ENCODE results near the gene SLC5A10.

The SLC5A10 gene

DNA sequence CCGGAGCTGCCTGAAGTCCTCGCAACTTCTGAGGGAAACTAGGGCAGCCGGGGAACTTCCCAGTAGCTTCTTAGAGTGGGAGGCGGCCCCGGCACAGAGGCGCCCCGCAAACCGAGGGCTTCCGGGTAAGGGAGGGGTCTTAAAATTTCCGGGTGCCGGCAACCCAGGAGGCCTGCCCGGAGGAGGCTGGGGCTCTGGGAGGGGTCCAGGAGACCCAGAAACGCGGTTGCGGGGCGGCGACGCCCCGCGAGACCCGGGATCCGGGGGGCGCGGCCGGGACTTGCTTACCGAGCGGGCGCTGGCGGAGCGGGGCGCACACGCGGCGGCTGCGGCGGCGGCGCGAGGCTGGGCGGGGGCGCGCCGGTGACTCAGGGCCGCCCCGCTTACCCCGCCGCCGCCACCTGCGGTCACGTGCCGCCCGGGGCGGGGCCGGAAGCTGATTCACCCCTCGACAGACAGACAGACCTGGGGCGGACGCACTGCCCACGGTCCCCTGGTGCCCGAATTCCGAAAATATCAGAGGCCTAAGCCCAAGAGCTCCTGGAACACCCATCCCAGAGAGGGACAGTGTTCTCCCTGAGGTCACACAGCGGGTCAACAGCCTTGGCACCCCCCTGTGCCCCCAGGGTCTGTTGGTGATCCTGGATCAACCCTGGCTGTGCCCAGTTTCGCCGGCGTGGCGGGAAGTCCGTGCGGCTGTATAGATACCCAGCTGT, 52.6 kb downstream of the SLC5A10 start, which contains the start of gene FAM83G:
Gene FAM83G, minus strand, starts transcription at position 344 of the 716 bp plus-strand sequence. CDS start 723 bp downstream, outside the sequence.
- DNase-seq: peak; percentile 64

- no peak for DNase-seq
Measured at GRCh38 chr17:19005137-19005773, 53.3 kb downstream of the SLC5A10 start.

GRCh38 chr17:19005789-19006430, 53.9 kb downstream of the SLC5A10 start:
- no peak for DNase-seq

DNA sequence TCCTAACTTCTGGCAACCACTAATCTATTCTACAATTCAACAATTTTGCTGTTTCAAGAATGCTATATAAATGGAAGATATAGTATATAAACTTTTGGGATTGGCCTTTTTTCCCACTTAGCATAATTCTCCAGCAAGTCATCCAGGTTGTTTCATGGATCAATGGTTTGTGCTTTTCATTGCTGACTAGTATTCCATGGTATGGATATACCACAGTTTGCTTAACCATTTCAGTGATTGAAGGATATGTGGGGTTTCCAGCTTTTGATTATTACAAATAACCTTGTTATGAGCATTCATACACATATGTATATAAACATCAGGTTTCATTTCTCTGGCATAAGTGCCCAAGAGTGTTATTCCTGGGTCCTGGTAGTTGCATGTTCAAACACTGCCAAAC, 54.7 kb downstream of the SLC5A10 start:
- no peak for DNase-seq

GRCh38 chr17:19009970-19010369, 58.0 kb downstream of the SLC5A10 start:
- DNase-seq: no peak

DNA sequence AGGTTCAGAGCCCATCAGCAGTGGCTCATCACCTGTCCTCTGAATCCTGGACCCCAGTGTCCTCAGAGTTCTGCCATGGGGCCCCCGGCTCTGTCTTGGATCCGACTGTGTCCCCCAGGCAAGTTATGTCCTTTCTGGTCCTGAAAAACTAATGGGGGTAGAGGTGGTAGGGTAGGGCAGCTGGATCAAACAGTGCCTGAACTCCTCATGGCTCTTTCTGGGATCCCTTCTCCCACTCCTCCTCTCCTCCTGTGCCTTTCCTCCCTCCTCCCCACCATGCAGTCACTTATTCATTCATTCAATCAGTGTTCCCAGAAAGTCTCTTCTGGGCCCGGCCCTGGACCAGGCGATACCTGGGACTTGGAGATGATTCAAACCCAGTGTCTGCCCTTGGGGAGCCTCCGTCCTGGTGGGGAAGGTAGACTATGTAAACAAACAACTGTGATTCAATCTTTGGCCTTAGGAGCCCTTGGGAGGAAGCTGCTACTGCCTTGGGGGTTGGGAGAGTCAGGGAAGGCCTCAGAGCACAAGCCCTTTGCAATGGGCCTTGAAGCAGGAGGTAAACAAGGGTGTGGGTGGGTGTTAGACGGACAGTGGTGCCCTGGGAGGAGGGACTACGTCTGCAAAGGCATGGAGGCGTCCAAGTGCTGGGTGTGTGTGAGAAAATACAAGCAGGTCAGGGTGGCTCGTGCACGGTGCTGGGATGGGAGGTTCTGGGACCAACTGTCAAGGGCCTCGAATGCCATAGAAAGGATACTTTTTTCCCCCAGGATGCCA, 59.0 kb downstream of the SLC5A10 start:
- DNase-seq: no peak

DNA sequence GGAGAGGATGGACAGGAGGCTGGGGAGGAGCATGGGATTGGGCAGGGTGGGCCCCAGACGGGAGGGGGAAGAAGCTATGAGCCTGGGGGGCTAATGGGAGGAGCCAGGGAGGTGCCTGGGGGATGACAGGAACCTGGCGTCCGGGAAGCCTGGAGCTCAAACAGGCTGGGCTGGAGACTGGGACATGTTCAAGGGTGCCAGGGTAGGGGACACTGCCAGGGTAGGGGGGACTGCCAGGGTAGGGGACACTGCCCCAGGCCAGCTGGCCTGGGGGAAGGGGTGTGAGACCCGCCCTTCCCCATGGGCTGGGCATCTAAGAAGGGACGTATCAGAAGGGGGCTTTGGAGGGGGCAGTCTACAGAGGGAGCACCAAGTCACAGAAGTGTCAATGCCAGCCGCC, 59.6 kb downstream of the SLC5A10 start:
- no peak for DNase-seq

DNA sequence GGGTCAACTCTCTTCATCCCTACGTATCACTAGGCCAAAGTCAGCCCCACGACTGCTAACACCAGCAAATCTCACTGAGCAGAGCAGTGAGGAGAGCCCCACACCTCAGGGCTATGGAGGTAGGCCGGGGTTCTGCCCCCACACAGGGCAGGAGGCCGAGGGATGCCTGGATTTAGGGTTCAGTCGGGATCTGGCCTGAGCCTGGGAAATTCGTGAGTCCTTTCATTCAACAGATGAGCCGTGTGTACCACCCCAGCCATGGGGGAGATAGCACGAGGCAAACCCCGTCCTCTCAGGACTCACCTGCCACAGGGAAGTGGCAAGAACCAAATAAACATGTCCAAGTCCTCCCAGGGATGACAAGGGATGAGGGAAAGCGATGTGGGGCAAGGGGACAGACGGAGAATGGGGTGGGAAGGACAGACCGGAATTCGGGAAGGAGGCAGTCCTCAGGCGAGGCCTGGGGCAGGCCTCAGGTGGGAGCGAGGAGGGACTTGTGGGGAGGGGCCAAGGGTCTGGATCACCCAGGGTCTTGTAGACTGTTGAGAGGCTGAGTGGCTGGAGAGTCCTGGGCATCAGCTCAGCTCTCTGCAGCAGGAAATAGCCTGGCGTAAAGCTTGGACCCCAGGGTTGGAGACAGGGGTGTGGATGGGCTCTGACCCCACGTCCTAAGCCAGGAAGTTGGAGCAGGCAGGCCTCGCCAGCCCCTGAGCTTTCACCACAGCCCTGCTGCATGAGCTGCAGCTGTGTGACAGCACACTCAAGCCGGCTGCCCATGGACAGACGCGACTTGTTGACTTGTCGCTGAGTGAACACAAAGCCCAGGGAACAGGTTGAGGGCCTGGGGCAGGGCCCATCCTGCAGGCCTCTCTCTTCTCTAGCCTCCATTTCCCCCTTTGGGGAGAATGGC, 60.5 kb downstream of the SLC5A10 start:
- DNase-seq: no peak

GRCh38 chr17:19013226-19013625, 61.3 kb downstream of the SLC5A10 start:
- no peak for DNase-seq

DNA sequence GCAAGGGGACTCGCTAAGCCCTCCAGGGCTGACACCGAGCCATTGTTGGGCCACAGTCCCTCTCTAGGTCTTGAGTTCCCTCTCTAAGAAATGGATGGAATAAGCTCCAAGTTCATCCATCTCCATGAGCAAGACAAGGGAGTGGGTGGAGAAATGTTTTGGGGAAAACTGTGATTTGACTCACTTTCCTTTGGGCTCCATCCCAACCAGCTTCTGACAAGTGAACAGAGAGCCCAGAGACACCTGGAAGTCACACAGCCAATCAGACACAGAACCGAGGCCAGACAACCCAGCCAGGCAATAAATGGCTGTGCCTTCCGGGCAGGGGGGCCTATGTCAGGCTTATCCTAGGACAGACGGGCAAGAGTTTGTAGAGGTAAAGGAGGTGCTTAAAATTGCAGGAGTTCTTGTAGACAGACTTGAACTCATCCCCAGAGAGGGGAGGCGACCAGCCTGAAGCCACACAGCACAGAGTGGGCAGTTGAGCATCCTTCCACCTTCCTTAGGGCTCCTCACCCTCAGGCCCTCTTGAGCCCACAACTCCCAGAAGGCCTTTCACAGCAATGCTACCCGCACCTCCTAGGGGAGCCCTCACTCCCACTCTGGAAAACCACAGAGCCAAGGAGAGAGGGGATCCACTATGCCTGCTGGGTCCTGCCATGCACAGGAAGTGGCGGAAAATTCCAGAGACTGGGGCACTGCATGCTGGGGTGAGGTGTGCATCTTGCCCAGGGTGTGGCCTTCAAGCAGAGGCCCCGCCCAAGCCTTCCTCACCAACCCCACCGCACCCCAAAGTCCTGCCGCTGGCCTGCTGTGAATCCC, 62.1 kb downstream of the SLC5A10 start:
- no peak for DNase-seq

DNA sequence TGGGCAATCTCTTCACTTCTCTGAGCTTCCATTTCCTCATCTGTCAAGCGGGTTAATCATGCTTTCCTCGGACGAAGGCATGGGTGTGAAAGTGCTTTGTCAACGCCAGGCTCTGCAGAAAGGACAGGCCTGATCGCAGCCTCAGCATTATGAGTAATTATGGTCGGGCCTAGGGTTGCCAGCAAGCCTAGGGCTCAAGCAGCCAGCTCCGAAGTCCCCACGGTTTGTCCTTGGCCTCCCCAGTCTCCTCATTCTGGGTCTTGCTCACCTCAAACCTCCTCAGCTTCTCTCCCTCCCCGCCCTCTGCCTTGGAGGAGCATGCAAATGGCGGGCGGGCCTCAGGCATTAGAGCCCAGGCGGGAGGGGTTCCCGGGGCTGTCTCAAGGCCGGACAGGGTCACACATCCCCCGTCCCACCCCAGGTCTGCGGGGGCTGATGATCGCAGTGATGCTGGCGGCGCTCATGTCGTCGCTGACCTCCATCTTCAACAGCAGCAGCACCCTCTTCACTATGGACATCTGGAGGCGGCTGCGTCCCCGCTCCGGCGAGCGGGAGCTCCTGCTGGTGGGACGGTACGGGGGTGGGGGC, 62.8 kb downstream of the SLC5A10 start:
- no peak for DNase-seq

DNA sequence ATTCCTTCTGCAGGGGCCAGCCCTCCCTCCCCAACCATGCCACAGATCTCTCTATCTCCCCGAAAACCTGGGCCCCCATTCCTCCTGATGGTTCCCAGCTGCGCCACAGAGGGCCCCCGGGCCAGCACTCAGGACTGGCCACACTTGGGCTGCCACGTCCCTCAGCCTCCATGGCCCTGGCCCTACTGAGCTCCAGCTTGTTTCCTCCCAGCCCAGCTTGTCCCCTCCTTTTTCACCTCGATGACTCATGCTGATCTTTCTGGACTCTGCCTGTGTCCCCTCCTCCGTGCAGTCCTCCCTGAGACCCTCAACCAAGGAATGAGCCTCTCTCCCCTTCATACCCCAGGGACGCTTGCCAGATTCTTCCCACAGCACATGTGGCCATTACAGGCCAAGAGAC, 63.5 kb downstream of the SLC5A10 start:
- DNase-seq: no peak

- DNase-seq: no peak
Measured at GRCh38 chr17:19016297-19016696, 64.3 kb downstream of the SLC5A10 start.

- no peak for DNase-seq
Measured at GRCh38 chr17:19016881-19017280, 64.9 kb downstream of the SLC5A10 start.

GRCh38 chr17:19017401-19017800, 65.4 kb downstream of the SLC5A10 start:
- no peak for DNase-seq

DNA sequence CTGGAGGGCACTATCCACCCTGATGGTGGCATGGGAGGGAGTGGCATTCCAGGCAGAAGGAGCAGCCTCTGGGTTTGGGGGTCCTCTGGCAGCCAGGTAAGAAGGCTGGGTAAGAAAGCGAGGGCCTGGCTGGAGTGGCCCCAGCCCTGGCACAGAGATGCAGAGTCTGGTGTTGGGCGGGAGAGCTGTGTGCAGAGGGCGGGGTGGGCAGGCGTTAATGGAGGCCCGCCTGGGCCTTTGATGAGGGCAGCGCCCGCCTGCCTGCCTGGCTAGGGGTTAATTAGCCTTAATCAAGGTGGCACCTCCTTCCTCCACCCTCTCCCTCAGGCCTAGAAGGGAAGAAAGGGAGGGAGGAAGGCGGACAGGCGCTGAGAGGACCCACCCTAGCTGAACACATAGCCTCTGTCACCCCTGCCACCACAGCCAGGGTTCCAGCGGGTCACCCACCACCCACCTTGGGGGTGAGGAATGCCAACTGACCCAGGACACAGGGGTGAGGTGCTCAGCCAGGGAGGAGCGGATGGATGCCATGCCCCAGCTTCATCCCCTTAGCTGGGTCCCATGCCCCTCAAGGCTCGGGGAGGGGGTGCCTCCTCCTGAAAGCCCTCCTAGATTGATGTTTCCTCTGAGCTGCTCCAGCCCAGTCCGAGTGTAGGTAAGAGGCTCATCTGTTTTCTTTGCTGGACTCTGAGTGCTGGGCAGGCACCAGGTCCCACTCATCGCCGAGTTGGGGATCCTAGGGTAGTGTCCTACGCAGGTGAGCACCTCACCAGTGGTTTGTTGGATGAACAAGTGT, 66.0 kb downstream of the SLC5A10 start:
- DNase-seq: no peak

GRCh38 chr17:19018600-19018950, 66.6 kb downstream of the SLC5A10 start:
- DNase-seq: no peak

DNA sequence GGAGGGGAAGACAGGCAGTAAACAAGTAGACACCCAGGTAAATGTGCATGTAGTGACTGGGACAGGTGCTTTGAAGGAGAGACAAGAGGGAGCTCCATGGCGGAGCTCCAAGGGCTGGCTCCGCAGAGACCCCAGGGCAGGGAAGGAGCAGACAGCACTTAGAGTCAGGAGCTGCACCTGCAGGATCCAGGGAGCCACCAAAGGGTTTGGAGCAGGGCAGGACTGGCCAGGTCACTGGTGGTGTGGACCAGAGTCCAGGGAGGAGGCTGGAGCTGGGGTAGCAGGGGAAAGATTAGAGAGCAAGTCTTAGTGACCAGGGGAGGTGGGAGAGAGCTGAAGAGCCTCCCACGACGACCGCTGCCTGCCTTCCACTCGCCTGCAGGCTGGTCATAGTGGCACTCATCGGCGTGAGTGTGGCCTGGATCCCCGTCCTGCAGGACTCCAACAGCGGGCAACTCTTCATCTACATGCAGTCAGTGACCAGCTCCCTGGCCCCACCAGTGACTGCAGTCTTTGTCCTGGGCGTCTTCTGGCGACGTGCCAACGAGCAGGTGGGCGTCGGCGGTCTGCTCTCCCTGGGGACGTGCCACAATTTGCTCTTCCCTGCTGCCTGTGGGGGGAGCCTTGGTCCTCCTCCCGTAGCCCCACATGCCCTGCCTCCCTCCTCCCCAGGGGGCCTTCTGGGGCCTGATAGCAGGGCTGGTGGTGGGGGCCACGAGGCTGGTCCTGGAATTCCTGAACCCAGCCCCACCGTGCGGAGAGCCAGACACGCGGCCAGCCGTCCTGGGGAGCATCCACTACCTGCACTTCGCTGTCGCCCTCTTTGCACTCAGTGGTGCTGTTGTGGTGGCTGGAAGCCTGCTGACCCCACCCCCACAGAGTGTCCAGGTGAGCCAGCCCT, 67.3 kb downstream of the SLC5A10 start:
- no peak for DNase-seq

GRCh38 chr17:19020016-19020415, 68.1 kb downstream of the SLC5A10 start:
- DNase-seq: no peak
